IMR-90 (cell line): ENCODE data around the gene UBD.

Experiments used
- BHLHE40 ChIP-seq: fragments of 150-350 bp; IDR thresholded peaks from 2 replicates; pipeline ENCODE4 v1.6.1; 2016; ENCODE audit warnings: mild to moderate bottlenecking, low read depth, low read length
- CEBPB ChIP-seq: IDR thresholded peaks from 2 replicates; pipeline ENCODE4 v1.6.1; 2012; ENCODE audit warnings: low read depth, low read length, improper control_type of control experiment
- FOS ChIP-seq: fragments of 150-350 bp; IDR thresholded peaks from 2 replicates; pipeline ENCODE4 v1.6.1; 2016; ENCODE audit warnings: low read depth, low read length
- MAFK ChIP-seq: IDR thresholded peaks from 2 replicates; pipeline ENCODE4 v1.6.1; 2012; ENCODE audit warnings: low read depth, low read length, improper control_type of control experiment
- POLR2A ChIP-seq: IDR thresholded peaks from 2 replicates; pipeline ENCODE4 v1.6.1; 2012; ENCODE audit warnings: mild to moderate bottlenecking, low read depth, low read length
- RFX5 ChIP-seq: IDR thresholded peaks from 2 replicates; pipeline ENCODE4 v1.8.0; 2012; ENCODE audit warnings: low read depth, mild to moderate bottlenecking, low read length, moderate library complexity
- TF ChIP-seq, protein P1 (sequence below): conservative IDR thresholded peaks from 2 replicates; pipeline ENCODE4 v1.5.1; 2012; ENCODE audit warnings: mild to moderate bottlenecking, low read depth, low read length, improper control_type of control experiment
- TF ChIP-seq, protein P2 (sequence below): fragments of 150-350 bp; IDR thresholded peaks from 2 replicates; pipeline ENCODE4 v1.6.1; 2017; ENCODE audit warnings: mild to moderate bottlenecking, antibody characterized with exemption, low read length, low read depth

DNA sequence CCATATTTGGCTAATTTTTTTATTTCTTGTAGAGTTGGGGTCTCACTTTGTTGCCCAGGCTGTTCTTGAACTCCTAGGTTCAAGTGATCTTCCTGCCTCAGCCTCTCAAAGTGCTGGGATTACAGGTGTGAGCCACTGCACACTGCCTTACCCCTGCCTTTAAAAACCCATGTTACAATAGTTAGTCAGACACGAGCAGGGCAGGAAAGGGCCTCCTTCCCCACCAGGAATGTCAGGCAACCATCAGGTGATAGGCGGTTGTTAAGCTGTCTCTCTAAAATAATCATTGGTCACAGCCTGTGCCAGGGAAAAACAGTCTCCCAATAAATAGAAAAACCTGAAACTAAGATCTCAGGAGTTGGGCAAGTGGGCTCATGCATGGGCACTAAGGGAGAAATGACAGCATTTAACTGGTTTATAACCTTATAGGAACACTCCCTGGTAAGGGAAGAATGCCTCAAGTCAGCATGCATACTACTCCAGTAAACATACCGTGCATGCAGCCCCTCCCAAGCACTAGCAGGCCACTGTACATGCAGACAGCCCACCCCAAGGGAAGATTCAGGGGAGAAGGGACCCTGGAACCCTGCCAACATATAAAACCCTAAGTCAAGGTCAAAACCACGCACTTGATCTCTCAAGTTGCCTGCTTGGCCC, 33.8 kb upstream of the UBD start:
- TF ChIP-seq, protein P1, sequence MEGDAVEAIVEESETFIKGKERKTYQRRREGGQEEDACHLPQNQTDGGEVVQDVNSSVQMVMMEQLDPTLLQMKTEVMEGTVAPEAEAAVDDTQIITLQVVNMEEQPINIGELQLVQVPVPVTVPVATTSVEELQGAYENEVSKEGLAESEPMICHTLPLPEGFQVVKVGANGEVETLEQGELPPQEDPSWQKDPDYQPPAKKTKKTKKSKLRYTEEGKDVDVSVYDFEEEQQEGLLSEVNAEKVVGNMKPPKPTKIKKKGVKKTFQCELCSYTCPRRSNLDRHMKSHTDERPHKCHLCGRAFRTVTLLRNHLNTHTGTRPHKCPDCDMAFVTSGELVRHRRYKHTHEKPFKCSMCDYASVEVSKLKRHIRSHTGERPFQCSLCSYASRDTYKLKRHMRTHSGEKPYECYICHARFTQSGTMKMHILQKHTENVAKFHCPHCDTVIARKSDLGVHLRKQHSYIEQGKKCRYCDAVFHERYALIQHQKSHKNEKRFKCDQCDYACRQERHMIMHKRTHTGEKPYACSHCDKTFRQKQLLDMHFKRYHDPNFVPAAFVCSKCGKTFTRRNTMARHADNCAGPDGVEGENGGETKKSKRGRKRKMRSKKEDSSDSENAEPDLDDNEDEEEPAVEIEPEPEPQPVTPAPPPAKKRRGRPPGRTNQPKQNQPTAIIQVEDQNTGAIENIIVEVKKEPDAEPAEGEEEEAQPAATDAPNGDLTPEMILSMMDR = no peak
- no peak for TF ChIP-seq POLR2A
- no peak for TF ChIP-seq BHLHE40
- TF ChIP-seq RFX5 = no peak
- TF ChIP-seq, protein P2, sequence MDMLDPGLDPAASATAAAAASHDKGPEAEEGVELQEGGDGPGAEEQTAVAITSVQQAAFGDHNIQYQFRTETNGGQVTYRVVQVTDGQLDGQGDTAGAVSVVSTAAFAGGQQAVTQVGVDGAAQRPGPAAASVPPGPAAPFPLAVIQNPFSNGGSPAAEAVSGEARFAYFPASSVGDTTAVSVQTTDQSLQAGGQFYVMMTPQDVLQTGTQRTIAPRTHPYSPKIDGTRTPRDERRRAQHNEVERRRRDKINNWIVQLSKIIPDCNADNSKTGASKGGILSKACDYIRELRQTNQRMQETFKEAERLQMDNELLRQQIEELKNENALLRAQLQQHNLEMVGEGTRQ = no peak
- no peak for TF ChIP-seq CEBPB
- no peak for TF ChIP-seq MAFK
- no peak for TF ChIP-seq FOS
